ENCODE results near the gene NATD1. TPM values are rescaled to one million over a fixed set of nuclear protein-coding genes. Genes with fewer than 3 reads are reported as not detected.

The NATD1 gene
- total and polyA plus RNA-seq, 10 of the 15 experiments (the other 5 are each of a cell fraction or from before 2014, with no cell fraction given) = 0.02 to 0.33 (median 0.15) TPM

DNA sequence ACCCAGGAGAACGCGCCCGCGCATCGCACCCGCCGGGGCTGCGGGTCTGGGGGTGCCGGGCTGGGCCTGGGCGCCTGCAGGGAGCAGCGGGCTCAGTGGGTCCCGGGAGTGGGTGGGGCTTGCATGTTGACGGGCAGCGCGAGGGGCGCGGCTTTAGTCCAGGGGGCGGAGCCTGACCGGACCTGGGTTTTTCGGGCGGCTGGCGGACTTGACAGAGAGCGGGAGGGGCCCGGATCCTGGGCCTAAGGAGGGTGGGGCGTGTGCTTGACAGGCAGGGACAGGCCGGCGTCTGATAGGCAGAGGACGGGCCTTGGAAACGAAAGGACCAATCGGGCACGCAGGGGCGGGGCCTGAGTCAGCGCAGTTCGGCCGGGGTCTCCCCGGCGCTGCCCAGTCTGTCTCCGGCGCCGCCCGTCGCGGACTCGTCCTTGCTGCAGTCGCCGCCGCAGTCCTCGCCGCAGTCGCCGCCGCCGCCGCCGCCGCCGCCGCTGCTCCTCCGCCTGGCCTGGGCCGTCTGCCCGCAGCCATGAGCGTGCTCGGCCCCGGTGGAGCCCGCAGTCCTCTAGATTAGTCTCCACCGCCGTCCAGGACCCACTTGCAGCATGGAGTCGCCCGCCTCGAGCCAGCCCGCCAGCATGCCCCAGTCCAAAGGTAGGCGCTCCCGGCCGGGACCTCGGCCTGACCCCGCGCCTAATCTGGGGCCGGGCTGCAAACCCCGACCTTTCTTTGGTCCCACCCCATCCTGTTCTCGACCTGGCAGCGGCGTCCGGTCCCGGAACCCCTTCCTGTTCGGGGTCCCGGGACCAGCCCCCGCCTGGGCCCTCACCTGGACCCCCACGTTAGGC lies 31.3 kb upstream of the NATD1 start, which contains the start of gene MAP2K3 (continued):
- TF ChIP-seq E2F4 (IDR thresholded peaks at IDR 0.05; ENCODE audit: low read depth, low read length) (no peak), PAX8 (IDR thresholded peaks at IDR 0.05) (no peak), CTCF (IDR thresholded peaks at IDR 0.05 in 2 of 3, conservative IDR thresholded peaks at IDR 0.05 in 1 of 3; ENCODE audit: control insufficient read depth in 2 of 3, extremely low read depth in 1 of 3, insufficient read depth in 1 of 3, low read depth in 3 of 3, low read length in 3 of 3) (no peak), ZZZ3 (IDR thresholded peaks at IDR 0.05; ENCODE audit: control insufficient read depth, insufficient read length, low read depth) (no peak), ZBTB33 (IDR thresholded peaks at IDR 0.05) (no peak), GATAD2B (conservative IDR thresholded peaks at IDR 0.05; ENCODE audit: low read depth) (peak; percentile 78), FOS (IDR thresholded peaks at IDR 0.05; ENCODE audit: borderline replicate concordance, extremely low read depth, insufficient read length) (peak; percentile 30), EED (IDR thresholded peaks at IDR 0.05; ENCODE audit: low read depth) (no peak), ATF7 (IDR thresholded peaks at IDR 0.05; ENCODE audit: low read depth) (no peak), NFYB (IDR thresholded peaks at IDR 0.05; ENCODE audit: insufficient read depth, low read depth, low read length) (peak; percentile 97), ZNF622 (IDR thresholded peaks at IDR 0.05) (no peak), CREB1 (IDR thresholded peaks at IDR 0.05; ENCODE audit: low read depth) (peak; percentile 51; the same call in 1 of the 2 replicates), ETV6 (conservative IDR thresholded peaks at IDR 0.05 in 1 of 2, IDR thresholded peaks at IDR 0.05 in 1 of 2; ENCODE audit: borderline replicate concordance in 1 of 2, low read depth in 1 of 2) (no peak), TAF1 (IDR thresholded peaks at IDR 0.05; ENCODE audit: borderline replicate concordance, low read depth, low read length) (peak; percentile 73; the same call in 1 of the 2 replicates), CBX5 (IDR thresholded peaks at IDR 0.05; ENCODE audit: low read depth) (no peak), RELA (IDR thresholded peaks at IDR 0.05; ENCODE audit: borderline replicate concordance, partially characterized antibody) (peak; percentile 24), SPI1 (IDR thresholded peaks at IDR 0.05; ENCODE audit: borderline replicate concordance, insufficient read depth, low read depth, low read length) (no peak)
- TF ChIP-seq, protein P1, sequence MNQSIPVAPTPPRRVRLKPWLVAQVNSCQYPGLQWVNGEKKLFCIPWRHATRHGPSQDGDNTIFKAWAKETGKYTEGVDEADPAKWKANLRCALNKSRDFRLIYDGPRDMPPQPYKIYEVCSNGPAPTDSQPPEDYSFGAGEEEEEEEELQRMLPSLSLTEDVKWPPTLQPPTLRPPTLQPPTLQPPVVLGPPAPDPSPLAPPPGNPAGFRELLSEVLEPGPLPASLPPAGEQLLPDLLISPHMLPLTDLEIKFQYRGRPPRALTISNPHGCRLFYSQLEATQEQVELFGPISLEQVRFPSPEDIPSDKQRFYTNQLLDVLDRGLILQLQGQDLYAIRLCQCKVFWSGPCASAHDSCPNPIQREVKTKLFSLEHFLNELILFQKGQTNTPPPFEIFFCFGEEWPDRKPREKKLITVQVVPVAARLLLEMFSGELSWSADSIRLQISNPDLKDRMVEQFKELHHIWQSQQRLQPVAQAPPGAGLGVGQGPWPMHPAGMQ (IDR thresholded peaks at IDR 0.05; ENCODE audit: borderline replicate concordance) = no peak
- TF ChIP-seq, protein P2, sequence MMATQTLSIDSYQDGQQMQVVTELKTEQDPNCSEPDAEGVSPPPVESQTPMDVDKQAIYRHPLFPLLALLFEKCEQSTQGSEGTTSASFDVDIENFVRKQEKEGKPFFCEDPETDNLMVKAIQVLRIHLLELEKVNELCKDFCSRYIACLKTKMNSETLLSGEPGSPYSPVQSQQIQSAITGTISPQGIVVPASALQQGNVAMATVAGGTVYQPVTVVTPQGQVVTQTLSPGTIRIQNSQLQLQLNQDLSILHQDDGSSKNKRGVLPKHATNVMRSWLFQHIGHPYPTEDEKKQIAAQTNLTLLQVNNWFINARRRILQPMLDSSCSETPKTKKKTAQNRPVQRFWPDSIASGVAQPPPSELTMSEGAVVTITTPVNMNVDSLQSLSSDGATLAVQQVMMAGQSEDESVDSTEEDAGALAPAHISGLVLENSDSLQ (IDR thresholded peaks at IDR 0.05) = peak; percentile 98
- TF ChIP-seq, protein P3, sequence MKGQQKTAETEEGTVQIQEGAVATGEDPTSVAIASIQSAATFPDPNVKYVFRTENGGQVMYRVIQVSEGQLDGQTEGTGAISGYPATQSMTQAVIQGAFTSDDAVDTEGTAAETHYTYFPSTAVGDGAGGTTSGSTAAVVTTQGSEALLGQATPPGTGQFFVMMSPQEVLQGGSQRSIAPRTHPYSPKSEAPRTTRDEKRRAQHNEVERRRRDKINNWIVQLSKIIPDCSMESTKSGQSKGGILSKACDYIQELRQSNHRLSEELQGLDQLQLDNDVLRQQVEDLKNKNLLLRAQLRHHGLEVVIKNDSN (IDR thresholded peaks at IDR 0.05; ENCODE audit: borderline replicate concordance, extremely low read length, insufficient read depth, low read depth, low read length) = no peak
